GM21381 (cell line): Measurements from ENCODE around the gene MCM3AP.
"Not testable (repeated sequence)": the region's sequence is repeated elsewhere in the genome, so short reads cannot be mapped to it uniquely, and the experiment has no call there.

Experiments
- ATAC-seq: cut with Tn5 transposase; IDR thresholded peaks from one replicate; pipeline ENCODE4 v1.9.1; 2021; ENCODE audit warnings: mild to moderate bottlenecking, moderate library complexity; ENCODE audit not compliant: unreplicated experiment

MCM3AP gene

GRCh38 chr21:46312949-46313348 is 27.5 kb upstream of the MCM3AP start:
- ATAC-seq = no peak

GRCh38 chr21:46311568-46311967 is 26.2 kb upstream of the MCM3AP start:
- ATAC-seq = no peak

- not testable (repeated sequence) for ATAC-seq
Observed at GRCh38 chr21:46310260-46310659, 24.8 kb upstream of the MCM3AP start.

GRCh38 chr21:46308431-46308830 is 23.0 kb upstream of the MCM3AP start:
- ATAC-seq = no peak

- ATAC-seq = no peak
Observed at GRCh38 chr21:46307625-46308024, 22.2 kb upstream of the MCM3AP start.

- ATAC-seq = no peak
Observed at GRCh38 chr21:46304955-46305354, 19.5 kb upstream of the MCM3AP start.

GRCh38 chr21:46304437-46304836 is 19.0 kb upstream of the MCM3AP start:
- no peak for ATAC-seq

GRCh38 chr21:46301759-46302158 is 16.3 kb upstream of the MCM3AP start:
- ATAC-seq = no peak

- no peak for ATAC-seq
Observed at GRCh38 chr21:46299167-46299566, 13.8 kb upstream of the MCM3AP start.

- ATAC-seq = no peak
Observed at GRCh38 chr21:46297338-46298271, 12.2 kb upstream of the MCM3AP start.

GRCh38 chr21:46295996-46296752 is 10.8 kb upstream of the MCM3AP start:
- ATAC-seq = no peak

GRCh38 chr21:46295177-46295770 is 9.9 kb upstream of the MCM3AP start:
- ATAC-seq = no peak

GRCh38 chr21:46294647-46295176 is 9.3 kb upstream of the MCM3AP start:
- no peak for ATAC-seq

- no peak for ATAC-seq
Observed at GRCh38 chr21:46291561-46291960, 6.2 kb upstream of the MCM3AP start.

GRCh38 chr21:46289655-46290179 is 4.3 kb upstream of the MCM3AP start:
- no peak for ATAC-seq

- ATAC-seq = no peak
Observed at GRCh38 chr21:46287541-46287940, 2.1 kb upstream of the MCM3AP start.

- no peak for ATAC-seq
Observed at GRCh38 chr21:46286648-46287002, 1.2 kb upstream of the MCM3AP start.

GRCh38 chr21:46285761-46286647 is 593 bp upstream of the MCM3AP start, which contains the start of gene YBEY:
TSS of gene YBEY (plus strand) at chr21:46286342. CDS start at chr21:46286914, 572 bp downstream.
- ATAC-seq = peak; percentile 77

- ATAC-seq = no peak
Observed at GRCh38 chr21:46284733-46285132, 678 bp downstream of the MCM3AP start.

GRCh38 chr21:46284077-46284644 is 1.2 kb downstream of the MCM3AP start:
- ATAC-seq = no peak
